ENCODE results near the gene PRKCZ. TPM values are rescaled to one million over a fixed set of nuclear protein-coding genes. Genes with fewer than 3 reads are reported as not detected.

PRKCZ gene
- total RNA-seq, 2 donors from 2014 or later: 60.7 to 67.8 TPM

GRCh38 chr1:2202008-2202575 is 151.9 kb downstream of the PRKCZ start:
- intact Hi-C loops (cut with DNase I, micrococcal nuclease): no loop called here
- DNase-seq (no peak), ATAC-seq (no peak)

DNA sequence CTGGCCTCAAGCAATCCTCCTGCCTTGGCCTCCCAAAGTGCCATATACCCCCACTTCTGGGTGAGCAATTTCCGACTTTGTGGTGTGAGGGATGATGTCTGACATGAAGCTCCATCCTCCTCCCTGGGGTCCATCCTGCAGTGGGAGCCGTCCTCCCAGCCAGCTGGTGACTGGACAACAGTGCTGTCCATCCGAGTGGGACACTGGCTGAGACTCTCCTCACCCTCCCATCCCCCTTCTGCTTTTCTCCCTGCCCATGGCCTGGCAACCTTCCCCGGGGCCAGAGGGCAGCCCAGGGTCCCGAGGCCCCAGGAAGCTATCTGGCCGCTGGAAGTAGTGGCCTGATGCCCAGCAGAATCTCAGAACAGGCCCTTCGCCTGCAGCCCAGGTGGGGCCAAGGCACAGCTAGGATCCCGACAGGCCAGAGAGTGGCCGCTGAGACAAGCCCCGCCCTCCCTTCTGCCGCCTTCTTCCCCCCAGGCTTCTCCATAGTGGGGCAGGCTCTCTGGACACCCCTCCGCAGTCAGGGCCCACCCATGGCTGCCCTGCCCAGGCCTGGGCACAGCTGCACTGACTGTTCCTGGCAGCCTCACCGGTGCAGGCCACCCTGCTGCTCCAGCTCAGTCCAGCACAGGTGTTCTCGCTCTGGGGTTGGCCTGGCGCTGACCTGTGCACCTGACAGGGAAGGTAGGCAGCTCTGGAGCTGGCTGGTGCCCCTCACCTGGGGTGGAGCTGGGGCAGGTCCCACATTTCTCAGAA is 152.8 kb downstream of the PRKCZ start:
- DNase-seq (no peak), ATAC-seq (no peak)
- intact Hi-C loops (cut with DNase I, micrococcal nuclease): no loop called here

DNA sequence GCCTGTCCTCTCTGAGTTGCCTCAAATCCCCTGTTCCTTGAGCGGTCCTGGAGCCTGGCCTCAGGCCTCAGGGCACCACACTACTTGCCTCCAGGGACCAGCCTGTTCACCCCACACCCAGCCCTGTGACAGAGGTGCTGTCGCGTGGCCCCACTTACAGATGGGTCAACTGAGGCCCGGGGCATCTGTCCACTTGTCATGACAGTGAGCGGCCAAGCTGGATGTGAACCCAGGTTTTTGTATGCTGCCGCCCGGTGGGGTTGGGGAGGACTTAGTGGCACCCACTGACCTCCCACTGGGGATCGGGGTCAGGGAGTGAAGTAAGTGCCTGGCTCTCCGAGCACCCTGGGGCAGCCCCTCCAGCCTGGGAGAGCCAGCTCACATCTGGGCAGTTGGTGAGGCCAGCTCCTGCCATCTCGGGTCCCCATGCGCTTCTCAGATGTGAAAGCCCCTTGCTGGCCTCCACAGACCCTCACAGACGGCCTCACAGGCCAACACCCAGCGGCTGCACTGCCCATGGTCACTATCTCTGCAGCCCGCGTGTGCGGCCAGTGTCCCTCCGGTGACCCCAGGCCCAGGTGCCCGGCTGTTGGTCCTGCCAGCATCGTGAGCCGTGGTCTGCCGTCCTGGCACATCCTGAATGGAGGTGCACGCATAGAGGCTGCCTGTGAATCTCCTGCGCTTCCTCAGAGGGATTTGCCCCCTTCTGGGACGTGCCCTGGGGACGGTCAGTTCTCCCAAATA is 153.6 kb downstream of the PRKCZ start:
- ATAC-seq (no peak), DNase-seq (peak in 1 of 2 donors; percentile 51)
- intact Hi-C loops (cut with DNase I, micrococcal nuclease): no loop called here

DNA sequence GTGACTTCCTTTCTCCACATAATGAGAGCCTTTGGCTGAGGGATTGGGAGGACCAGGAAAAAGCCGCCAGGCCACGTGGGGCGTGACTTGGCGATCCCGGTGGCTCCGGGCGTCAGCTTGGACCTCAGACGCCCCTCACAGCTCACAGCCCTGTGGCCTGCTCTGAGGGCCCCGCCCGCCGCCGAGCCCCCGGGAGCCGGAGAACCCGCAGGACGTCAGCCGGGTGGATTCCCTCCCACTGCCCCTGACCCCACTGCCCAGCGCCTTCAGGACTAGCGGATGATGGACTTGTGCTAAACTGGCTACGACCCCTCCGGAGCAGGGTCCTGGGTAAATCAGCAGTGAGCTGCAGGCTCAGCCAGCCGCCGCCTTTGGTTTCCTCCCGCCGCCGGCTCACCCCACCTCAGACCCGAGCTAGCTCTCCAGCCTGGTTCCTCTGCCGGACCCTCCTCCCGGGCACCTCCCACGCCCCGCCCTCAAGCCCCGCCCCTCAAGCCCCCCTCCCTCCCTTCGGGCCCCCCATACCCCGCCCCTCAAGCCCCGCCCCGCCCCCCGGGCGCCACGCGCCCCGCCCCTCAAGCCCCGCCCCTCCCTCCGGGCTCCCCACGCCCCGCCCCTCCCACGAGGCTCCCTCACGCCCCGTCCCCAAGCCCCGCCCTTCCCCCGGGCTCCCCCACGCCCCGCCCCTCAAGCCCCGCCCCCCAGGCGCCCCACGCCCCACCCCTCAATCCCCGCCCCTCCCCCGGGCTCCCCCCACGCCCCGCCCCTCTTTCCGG is 154.4 kb downstream of the PRKCZ start:
- DNase-seq: peak; percentile 86
- intact Hi-C loops (cut with DNase I, micrococcal nuclease): no loop called here
- peak; percentile 57 for ATAC-seq

DNA sequence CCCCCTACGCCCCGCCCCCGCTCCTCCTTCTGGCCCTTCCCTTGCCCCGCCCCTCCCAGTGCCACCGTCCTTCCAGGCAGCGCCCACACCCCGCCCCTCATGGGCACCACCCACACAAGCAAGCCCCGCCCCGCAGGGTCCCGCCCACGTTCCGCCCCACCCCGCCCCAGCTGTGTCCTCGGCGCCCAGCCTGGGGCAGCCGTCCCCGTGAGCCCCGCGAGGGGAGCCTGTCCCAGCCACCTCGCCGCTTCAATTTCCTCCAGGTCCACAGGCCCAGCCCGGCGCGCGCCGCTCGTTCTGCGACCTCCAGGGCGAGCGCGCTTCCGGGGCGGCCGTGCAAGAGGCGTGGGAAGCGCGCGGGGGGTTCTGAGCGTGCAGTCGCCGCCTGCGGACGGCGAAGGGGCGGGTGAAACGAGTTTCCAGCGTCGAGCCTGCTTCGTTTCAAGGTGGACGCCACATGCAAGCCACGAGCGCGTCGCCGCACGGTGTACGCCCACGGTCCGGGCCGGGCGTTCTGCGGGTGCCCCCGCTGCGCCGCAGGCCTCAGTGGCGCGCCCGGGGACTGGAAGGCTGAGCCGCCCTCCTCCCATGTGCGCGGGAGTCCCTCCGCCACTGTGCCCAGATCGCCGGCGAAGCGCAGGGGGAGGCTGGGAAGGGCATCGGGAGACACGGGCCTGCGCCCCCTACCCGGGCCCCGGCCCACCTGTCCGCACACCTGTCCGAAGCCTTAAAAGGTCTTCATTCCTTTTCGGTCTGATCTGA is 155.2 kb downstream of the PRKCZ start:
- ATAC-seq (peak; percentile 88), DNase-seq (peak; percentile 97 to 99)
- intact Hi-C loops (cut with DNase I, micrococcal nuclease): no loop called here

DNA sequence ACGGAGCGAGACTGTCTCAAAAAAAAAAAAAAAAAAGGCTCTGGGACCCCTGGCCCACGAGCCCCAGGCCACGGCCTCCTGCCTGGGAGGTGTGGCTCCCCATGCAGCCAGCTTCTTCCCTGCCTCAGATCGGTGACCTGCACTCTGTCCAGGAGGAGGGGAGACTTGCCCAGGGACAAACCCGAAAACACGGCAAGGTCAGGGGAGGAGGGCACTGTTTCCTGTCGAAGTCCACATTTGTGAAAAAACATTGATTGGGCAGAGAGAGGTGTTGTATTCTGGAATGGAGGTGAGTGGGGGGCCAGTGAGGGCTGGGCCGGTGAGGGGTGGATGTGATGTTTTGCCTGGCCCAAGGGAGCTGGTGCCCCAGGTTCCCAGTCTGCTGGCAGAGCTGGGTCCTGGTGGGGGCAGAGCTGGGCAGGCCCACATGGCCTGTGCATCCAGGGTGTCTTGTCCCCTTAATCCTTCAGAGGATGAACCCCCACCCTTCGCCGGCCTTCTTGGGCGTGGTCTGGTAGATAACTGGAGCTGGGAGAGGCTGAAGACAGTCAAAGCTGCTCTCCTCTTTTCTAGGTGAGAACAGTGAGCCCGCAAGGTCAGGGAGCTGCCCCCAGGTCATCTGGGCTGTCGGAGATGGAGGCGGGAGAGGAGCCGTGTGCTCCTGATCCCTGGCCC is 156.7 kb downstream of the PRKCZ start:
- ATAC-seq (no peak), DNase-seq (no peak)
- intact Hi-C loops (cut with DNase I, micrococcal nuclease): no loop called here

DNA sequence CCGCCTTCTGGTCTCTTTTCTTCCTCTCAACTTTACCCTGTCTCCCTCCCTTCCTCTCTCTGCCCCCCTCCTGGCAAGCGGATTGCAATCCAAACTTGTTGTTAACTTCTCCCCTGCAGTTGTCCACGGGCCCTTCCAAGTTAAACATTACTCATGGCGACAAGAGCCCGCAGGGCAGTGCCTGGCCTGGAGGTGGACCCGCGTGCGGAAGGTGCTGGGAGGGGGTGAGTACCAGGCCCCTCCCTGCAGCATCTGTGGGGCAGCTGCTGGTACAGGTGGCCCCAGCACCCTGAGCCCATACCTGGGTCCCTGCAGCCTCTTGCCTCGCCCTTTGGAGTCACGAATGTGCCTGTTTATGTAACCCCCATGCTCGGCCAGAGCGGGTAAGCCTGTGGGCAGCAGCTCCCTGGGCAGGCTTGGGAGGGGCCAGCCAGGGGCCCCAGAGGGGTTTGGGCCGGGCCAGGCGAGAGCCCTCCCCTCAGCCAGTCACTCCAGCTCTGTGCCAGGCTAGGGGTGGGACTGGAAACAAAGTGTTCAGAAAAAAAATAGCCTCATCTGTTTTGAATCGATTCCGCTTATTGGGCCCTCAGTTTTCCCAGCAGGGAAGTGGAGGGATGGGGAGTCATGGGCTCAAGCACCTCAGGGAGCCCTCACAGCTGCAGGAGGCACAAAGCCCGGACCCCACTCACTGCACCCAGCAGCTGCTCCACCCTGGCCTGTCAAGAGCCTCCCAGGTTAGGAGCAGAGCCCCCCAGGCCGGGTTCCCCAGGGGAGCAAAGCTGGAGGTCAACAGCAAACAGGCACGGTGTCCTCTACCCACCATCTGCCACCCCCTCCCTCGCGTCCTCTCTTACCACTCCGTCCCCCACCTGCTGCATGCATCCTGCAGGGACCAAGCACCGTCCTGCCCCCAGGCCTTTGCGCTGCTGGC is 158.4 kb downstream of the PRKCZ start:
- intact Hi-C loops (cut with DNase I, micrococcal nuclease): no loop called here
- ATAC-seq: peak; percentile 18
- DNase-seq: peak; percentile 62 to 81

- intact Hi-C loops (cut with DNase I, micrococcal nuclease): no loop called here
- no peak for ATAC-seq
- peak in 1 of 2 donors; percentile 27 for DNase-seq
Observed at GRCh38 chr1:2209400-2210083, 159.3 kb downstream of the PRKCZ start.

DNA sequence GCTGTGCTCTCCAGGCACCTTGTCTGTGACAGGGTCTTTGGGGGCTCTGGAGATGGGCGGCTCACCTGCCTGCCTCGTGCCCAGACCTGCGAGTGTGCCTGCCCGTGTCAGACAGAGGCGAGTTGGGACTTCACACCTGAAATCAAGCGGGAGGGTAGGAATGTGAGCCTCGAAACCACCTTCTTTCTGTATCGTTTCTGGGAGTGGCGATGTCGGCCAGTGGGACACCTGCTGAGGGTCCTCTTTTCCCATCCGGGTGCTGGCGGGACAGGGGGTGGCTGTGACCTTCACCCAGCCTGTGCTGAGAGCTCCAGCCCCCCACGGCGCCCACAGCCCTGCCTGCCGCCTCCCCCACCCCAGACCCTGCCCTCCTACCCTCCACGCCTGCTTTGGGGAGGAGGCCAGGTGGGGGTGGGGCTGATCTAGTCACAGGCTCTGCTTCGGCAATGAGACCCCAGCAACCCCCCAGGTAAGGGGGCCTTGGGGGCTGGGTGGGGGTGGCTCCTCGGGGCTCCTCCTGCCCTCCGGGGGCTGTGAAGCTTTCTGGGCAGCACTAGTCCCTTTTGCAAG is 160.0 kb downstream of the PRKCZ start:
- intact Hi-C loops (cut with DNase I, micrococcal nuclease): no loop called here
- ATAC-seq: no peak
- DNase-seq: peak in 1 of 2 donors; percentile 23

GRCh38 chr1:2210786-2211185 is 160.6 kb downstream of the PRKCZ start:
- peak in 1 of 2 donors; percentile 27 for DNase-seq
- intact Hi-C loops (cut with DNase I, micrococcal nuclease): no loop called here

GRCh38 chr1:2212274-2212531 is 162.0 kb downstream of the PRKCZ start:
- no peak for ATAC-seq
- intact Hi-C loops (cut with DNase I, micrococcal nuclease): no loop called here
- DNase-seq: no peak

More at GRCh38 chr1:2210786-2211185, 160.6 kb downstream of the PRKCZ start:
- no peak for ATAC-seq

DNA sequence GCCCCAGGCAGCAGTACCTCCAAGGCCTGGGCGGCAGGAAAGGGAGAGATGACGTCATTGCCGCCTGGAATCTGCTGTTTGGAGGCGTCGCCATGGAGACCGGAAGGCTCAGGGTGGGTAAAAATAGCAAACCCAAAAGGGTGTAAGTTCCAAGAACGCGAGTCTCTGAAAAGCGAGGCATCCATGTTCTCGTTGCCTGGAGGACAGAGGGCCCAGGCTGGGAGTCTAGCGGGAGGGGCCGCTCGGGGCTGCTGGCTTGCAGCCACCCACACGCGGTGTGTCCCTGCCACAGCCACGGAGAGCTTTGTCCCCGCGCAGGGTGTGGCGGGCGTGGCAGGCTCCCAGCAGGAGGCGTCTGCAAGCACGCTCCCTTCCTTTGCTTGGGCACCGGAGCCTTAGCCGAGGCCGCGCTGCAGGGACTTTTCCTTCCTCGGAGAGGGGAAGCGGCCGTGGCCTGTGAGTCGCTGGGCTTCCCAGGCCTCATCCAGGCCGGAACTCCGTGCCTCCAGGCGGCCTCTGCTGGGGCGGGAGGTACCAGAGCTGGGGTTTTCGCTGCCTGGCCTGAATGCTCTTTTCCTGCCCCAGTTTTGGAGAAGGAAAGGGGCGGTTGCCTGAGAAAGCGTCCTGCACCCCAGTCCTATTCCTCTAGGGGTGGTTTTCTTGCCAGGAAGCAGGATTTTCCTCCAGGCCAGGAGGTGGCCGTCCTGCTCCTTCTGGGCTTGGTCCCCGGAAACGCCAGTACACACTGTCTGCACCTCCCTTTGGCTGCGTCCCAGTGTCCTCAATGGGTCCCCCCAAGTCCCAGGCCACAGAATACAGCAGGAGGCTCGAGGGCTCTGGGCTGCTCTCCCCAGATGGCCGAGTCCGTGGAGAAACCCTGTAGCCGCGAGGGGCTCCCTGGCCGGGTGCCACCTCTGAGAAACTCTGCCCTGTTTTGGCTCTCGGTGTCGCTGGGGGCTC is 162.6 kb downstream of the PRKCZ start:
- DNase-seq (peak; percentile 84 to 87), ATAC-seq (peak; percentile 86)
- intact Hi-C loops (cut with DNase I, micrococcal nuclease): no loop called here

- ATAC-seq: no peak
- peak; percentile 54 to 75 for DNase-seq
- intact Hi-C loops (cut with DNase I, micrococcal nuclease): no loop called here
Observed at GRCh38 chr1:2213576-2214505, 163.6 kb downstream of the PRKCZ start.

DNA sequence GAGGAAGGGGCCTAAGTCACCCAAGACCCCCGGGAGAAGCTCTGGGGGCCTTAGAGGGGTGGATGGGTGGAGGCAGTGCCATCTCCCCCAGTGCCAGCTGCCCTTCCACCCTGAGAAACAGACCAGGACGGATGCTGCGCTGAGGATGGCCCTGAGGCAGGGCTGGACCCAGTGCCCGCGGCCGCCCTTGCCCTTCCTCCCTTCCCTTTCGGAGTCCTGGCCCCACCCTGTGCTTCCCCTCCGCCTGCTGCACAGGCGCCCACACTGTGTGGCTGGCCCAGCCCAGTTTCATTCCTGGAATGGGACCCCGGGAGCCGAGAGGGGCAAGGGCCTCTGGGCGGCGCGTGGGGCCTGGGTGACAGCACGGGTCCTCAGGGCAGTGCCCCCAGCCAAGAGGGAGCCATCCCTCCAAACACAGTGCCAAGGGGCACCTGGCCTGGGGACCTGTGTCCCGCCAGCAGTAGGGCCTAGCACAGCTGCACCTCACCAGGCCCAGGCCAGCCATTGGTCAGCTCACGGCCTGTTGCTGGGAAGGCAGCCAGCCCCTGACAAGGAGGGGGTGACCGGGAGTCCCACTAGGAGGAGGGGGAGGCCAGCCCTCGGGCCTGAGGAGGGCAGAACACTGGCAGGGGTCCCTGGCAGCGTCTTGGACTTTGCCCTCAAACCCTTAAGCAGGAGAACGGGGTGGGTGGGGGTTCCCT is 164.5 kb downstream of the PRKCZ start:
- ATAC-seq (no peak), DNase-seq (peak; percentile 26 to 50)
- intact Hi-C loops (cut with DNase I, micrococcal nuclease): no loop called here
